Mesothelial cell of epicardium (in vitro differentiated cells): Measurements from ENCODE around the gene MN1. TPM values are rescaled to one million over a fixed set of nuclear protein-coding genes. Genes with fewer than 3 reads are reported as not detected.

Experiments
- DNase-seq, 2 experiments: peaks; one replicate each; pipeline ENCODE4 v3.0.0; 2021; ENCODE audit warnings: low spot score in 2 of 2; ENCODE audit not compliant: unreplicated experiment in 2 of 2
- H3K27ac Mint-ChIP-seq: 2 replicates; pipeline ENCODE4 v1.8.0; 2021; ENCODE audit warnings: mixed read lengths
- H3K27me3 Mint-ChIP-seq: 2 replicates; pipeline ENCODE4 v1.8.0; 2021; ENCODE audit warnings: low read depth, mixed read lengths
- H3K36me3 Mint-ChIP-seq: 2 replicates; pipeline ENCODE4 v1.8.0; 2021; ENCODE audit warnings: mixed read lengths
- H3K4me1 Mint-ChIP-seq: 2 replicates; pipeline ENCODE4 v1.8.0; 2021; ENCODE audit warnings: mixed read lengths
- H3K4me3 Mint-ChIP-seq: 2 replicates; pipeline ENCODE4 v1.8.0; 2021; ENCODE audit warnings: mild to moderate bottlenecking, moderate library complexity, mixed read lengths
- H3K9me3 Mint-ChIP-seq: 2 replicates; pipeline ENCODE4 v1.8.0; 2021; ENCODE audit warnings: mixed read lengths
- total RNA-seq: library from RNA; stranded (reverse); gene quantifications from 3 replicates; pipeline ENCODE4 v1.2.1, GENCODE V29; 2021
- TF ChIP-seq, protein P1 (sequence below): fragments of 200-600 bp; sonication (generic); IDR thresholded peaks from one replicate; pipeline ENCODE4 v1.5.0; 2021; ENCODE audit warnings: antibody characterized with exemption; ENCODE audit not compliant: unreplicated experiment

MN1 gene
- total RNA-seq, 1 donor from 2014 or later = 47.8 TPM

DNA sequence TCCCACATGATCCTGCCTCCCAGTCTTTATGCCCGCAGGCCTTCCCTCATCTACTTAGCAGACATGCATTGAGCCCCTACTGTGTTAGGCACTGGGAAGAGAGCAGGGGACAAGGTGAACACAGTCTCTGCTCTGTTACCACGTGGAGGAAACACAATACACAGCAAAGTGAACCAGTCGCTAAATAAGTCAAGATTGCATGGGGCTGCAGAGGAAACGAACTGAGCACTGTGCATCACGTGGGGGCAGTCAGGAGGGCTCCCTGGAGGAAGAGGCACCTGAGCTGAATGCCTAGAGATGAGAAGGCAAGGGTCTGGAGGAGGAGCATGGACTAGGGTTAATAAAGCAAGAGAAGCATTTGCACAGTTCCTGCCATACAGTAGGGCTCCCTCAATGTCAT is 102.7 kb downstream of the MN1 start:
- Mint-ChIP-seq H3K9me3 (peaks cover 10% of the 10 kb centered on the region), H3K27ac (no peak overlapping the region), H3K27me3 (peaks cover 3% of the 10 kb centered on the region), H3K4me3 (no peak overlapping the region), H3K36me3 (peaks cover 4% of the 10 kb centered on the region), H3K4me1 (peaks cover 16% of the 10 kb centered on the region)
- no peak for DNase-seq
- TF ChIP-seq, protein P1, sequence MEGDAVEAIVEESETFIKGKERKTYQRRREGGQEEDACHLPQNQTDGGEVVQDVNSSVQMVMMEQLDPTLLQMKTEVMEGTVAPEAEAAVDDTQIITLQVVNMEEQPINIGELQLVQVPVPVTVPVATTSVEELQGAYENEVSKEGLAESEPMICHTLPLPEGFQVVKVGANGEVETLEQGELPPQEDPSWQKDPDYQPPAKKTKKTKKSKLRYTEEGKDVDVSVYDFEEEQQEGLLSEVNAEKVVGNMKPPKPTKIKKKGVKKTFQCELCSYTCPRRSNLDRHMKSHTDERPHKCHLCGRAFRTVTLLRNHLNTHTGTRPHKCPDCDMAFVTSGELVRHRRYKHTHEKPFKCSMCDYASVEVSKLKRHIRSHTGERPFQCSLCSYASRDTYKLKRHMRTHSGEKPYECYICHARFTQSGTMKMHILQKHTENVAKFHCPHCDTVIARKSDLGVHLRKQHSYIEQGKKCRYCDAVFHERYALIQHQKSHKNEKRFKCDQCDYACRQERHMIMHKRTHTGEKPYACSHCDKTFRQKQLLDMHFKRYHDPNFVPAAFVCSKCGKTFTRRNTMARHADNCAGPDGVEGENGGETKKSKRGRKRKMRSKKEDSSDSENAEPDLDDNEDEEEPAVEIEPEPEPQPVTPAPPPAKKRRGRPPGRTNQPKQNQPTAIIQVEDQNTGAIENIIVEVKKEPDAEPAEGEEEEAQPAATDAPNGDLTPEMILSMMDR = no peak

Other genes with a start within 250 kb of the MN1 start
- 93.0 to 97.2 TPM (median 96.2 TPM) in 3 replicates for gene PITPNB, start 117.5 kb upstream of the MN1 start, total RNA-seq